ENCODE data around the gene NPAS2.
A peak's percentile ranks its signal among the peaks of the same experiment; 100 is the strongest.

Gene NPAS2

GRCh38 chr2:100902817-100903405, 83.0 kb downstream of the NPAS2 start:
- Histone ChIP-seq H3K36me3 (ENCODE audit: insufficient read depth, low read length) (no peaks in the 10 kb centered on the region), H3K9me3 (ENCODE audit: control insufficient read depth, insufficient read depth, low read length) (no peaks in the 10 kb centered on the region), H3K4me1 (ENCODE audit: insufficient read depth, low read length) (no peaks in the 10 kb centered on the region), H3K9ac (ENCODE audit: low read depth, low read length) (no peak overlapping the region)

DNA sequence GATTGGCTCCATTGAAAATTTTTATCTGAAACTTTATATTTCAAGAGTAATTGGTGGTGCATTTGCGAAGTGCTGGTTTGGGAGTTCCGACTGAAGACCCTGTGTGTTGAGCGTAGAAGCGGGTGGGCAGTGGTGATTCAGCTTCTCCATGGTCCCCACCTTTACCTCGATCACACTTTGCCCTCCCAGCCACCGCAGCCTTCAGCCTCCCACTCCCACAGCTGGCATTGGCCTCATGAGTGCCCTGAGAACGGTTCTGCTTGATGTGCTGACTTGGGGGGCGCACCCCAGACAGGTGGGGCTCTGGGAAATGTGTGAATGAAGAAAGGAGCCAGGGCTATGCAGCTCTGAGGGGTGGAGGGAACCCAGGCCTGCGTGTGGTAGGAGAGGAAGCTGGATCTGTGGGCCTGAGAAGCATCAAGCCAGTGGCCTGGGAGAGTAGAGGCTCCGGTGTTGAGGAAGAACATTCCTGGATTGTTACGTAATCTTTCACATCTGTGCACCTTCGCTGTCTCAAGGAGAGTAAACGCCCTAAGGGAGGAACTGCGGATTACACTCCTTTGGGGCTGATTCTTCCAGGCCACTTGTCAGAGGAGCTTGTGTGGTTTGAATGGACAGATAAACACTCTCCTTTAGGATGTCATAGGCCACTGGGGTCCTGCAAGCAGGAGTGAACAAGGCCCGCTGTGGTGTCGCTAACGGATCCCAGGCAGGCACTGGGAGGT, 83.8 kb downstream of the NPAS2 start:
- no peaks in the 10 kb centered on the region for H3K4me1 ChIP-seq (ENCODE audit: insufficient read depth, low read length)
- no peak overlapping the region for H3K9ac ChIP-seq (ENCODE audit: low read depth, low read length)
- H3K9me3 ChIP-seq (ENCODE audit: control insufficient read depth, insufficient read depth, low read length), result no peaks in the 10 kb centered on the region
- H3K36me3 ChIP-seq (ENCODE audit: insufficient read depth, low read length), result no peaks in the 10 kb centered on the region

DNA sequence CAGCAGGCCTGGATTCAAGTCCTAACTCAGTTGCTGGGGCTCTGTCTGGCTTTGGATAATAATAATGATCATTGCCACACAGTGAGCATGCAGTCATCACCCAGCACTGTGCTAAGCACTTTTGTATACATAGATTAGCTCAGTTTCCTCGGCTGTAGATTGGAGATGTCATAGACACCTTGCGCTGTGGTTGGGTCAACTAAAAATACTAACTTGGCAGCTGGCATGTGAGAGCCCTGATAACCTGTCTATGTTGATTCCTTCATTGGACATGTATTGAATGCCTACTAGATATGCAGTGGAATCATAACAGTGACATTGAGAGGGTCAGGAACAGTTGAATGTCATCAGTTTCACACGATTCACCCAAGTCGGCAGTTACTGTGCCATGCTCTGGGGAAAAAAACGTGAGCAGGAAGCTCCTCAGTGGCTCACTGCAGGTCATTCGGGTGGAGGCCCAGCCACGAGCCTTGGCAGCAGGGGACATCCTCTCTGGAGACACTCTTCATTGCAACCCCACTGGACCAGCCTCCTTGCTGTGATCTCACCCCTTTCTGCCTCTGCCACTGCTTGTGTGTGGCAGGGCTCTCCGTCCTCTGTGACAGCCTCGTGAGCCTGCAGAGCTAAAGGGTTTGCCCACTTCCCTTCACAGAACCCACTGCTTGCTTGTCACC, 85.3 kb downstream of the NPAS2 start:
- no peaks in the 10 kb centered on the region for H3K4me1 ChIP-seq (ENCODE audit: insufficient read depth, low read length)

DNA sequence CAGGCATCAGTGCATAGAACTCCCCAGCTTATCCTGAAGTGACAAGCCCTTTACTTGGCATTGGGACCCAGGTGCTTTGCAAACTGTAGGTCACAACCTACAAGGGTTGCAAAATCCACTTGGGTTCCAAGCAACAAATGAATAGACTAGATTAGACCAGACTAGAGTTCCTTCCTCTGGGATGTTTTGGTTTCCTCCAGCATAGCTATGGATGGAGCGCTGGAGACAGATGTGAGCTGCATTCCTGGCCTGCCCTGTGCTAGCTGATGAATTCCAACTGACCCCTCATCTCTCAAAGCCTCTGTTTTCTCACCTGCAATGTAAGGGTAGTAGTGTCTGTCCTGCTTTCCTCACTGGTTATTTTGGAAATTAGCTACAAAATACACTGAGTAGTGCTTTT, 86.2 kb downstream of the NPAS2 start:
- Histone ChIP-seq H3K36me3 (ENCODE audit: insufficient read depth, low read length) (no peaks in the 10 kb centered on the region), H3K4me1 (ENCODE audit: insufficient read depth, low read length) (no peaks in the 10 kb centered on the region), H3K9me3 (ENCODE audit: control insufficient read depth, insufficient read depth, low read length) (no peaks in the 10 kb centered on the region; the same call in 1 of the 2 replicates), H3K9ac (ENCODE audit: low read depth, low read length) (no peak overlapping the region)

More for the DNA sequence above, 85.3 kb downstream of the NPAS2 start:
- Histone ChIP-seq H3K36me3 (ENCODE audit: insufficient read depth, low read length) (no peaks in the 10 kb centered on the region), H3K9ac (ENCODE audit: low read depth, low read length) (no peak overlapping the region), H3K9me3 (ENCODE audit: control insufficient read depth, insufficient read depth, low read length) (no peaks in the 10 kb centered on the region; the same call in 1 of the 2 replicates)

GRCh38 chr2:100906679-100907078, 86.7 kb downstream of the NPAS2 start:
- Histone ChIP-seq H3K9ac (ENCODE audit: low read depth, low read length) (no peak overlapping the region), H3K4me1 (ENCODE audit: insufficient read depth, low read length) (no peaks in the 10 kb centered on the region), H3K9me3 (ENCODE audit: control insufficient read depth, insufficient read depth, low read length) (no peaks in the 10 kb centered on the region; the same call in 1 of the 2 replicates), H3K36me3 (ENCODE audit: insufficient read depth, low read length) (no peaks in the 10 kb centered on the region)

DNA sequence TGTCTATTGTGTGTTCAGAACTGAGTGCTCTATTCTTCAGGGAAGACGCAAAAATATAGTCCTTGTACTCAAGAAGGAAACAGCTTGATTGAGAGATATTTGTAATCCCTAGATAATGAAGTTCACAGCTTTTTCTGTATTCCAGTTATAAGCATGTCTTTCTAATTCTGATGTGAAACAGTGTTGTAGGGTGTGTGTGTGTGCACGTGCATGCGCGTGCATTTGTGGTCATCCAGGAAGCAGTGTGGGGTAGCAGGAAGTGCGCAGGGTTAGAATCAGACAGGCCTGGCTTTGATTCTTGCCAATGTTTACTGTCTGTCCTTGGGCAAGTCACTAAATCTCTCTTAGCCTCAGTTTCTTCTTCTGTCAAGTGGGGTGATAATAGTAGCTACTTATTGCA, 87.9 kb downstream of the NPAS2 start:
- H3K9ac ChIP-seq (ENCODE audit: low read depth, low read length), result no peak overlapping the region

GRCh38 chr2:100909534-100910081, 89.7 kb downstream of the NPAS2 start:
- Histone ChIP-seq H3K36me3 (ENCODE audit: insufficient read depth, low read length) (no peaks in the 10 kb centered on the region), H3K9ac (ENCODE audit: low read depth, low read length) (no peak overlapping the region), H3K9me3 (ENCODE audit: control insufficient read depth, insufficient read depth, low read length) (no peaks in the 10 kb centered on the region; the same call in 1 of the 2 replicates), H3K4me1 (ENCODE audit: insufficient read depth, low read length) (no peaks in the 10 kb centered on the region)

More for the DNA sequence above, 87.9 kb downstream of the NPAS2 start:
- Histone ChIP-seq H3K9me3 (ENCODE audit: control insufficient read depth, insufficient read depth, low read length) (no peaks in the 10 kb centered on the region; the same call in 1 of the 2 replicates), H3K36me3 (ENCODE audit: insufficient read depth, low read length) (no peaks in the 10 kb centered on the region), H3K4me1 (ENCODE audit: insufficient read depth, low read length) (no peaks in the 10 kb centered on the region)

DNA sequence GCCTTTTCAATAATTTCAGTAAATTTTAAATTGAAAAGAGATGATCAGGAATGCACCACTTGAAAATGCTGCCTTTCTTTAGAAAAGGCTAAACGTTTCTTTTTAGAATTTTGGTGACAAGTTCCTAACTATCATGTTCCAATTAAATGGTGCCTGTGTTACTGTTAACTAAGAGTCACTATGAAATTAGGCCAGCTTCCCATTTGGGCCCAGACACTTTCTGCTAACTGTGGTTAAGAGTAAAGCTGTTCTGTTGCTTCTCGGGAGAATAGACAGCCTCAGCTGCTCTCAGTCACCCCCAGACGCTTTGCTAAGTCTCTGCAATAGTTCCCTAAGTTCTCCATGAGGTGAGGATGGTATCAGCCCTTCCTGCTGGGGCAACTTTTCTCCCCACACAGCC, 90.2 kb downstream of the NPAS2 start:
- H3K9me3 ChIP-seq (ENCODE audit: control insufficient read depth, insufficient read depth, low read length), result no peaks in the 10 kb centered on the region; the same call in 1 of the 2 replicates
- no peaks in the 10 kb centered on the region for H3K4me1 ChIP-seq (ENCODE audit: insufficient read depth, low read length)
- H3K9ac ChIP-seq (ENCODE audit: low read depth, low read length), result no peak overlapping the region
- H3K36me3 ChIP-seq (ENCODE audit: insufficient read depth, low read length), result no peaks in the 10 kb centered on the region

GRCh38 chr2:100919316-100919715, 99.4 kb downstream of the NPAS2 start:
- Histone ChIP-seq H3K9me3 (ENCODE audit: control insufficient read depth, insufficient read depth, low read length) (no peaks in the 10 kb centered on the region), H3K4me1 (ENCODE audit: insufficient read depth, low read length) (no peaks in the 10 kb centered on the region), H3K36me3 (ENCODE audit: insufficient read depth, low read length) (no peaks in the 10 kb centered on the region), H3K9ac (ENCODE audit: low read depth, low read length) (0 out of 2 replicates have a peak overlapping the region, but pooled peaks have one; percentile 2)

- no peaks in the 10 kb centered on the region for H3K4me1 ChIP-seq (ENCODE audit: insufficient read depth, low read length)
- H3K9ac ChIP-seq (ENCODE audit: low read depth, low read length), result no peak overlapping the region
- H3K36me3 ChIP-seq (ENCODE audit: insufficient read depth, low read length), result no peaks in the 10 kb centered on the region
- no peaks in the 10 kb centered on the region for H3K9me3 ChIP-seq (ENCODE audit: control insufficient read depth, insufficient read depth, low read length)
Measured at GRCh38 chr2:100921685-100922161, 101.8 kb downstream of the NPAS2 start.

DNA sequence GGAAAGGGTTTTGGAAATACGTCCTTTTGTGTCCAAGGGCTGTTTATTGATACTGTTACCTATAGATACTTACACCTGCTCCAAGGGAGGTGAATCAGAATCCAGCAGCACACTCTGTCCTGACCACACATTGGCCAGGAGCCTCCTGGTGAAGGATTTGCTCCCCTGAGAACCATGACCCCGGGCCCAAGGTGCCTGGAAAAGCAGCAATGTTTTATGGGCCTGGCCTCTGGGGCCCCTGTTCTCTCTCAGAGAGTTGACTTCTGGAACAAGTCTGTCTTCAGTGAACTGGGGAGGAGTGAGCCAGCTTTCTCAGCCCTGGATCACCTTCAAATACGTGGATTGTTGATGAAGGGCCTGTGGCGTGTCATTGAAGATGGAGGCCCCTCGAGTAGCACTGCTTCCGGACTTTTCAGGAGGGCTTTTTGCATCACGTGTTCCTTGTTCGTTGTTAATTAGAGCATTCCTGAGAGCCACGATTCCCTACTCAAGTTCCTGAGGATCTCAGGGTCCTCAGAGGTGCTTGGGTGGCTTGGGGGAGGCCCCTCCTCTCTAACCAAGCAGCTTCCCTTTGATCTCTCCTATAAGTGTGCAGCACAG, 103.6 kb downstream of the NPAS2 start:
- no peak overlapping the region for H3K9ac ChIP-seq (ENCODE audit: low read depth, low read length)
- no peaks in the 10 kb centered on the region for H3K36me3 ChIP-seq (ENCODE audit: insufficient read depth, low read length)
- no peaks in the 10 kb centered on the region for H3K9me3 ChIP-seq (ENCODE audit: control insufficient read depth, insufficient read depth, low read length)
- H3K4me1 ChIP-seq (ENCODE audit: insufficient read depth, low read length), result no peaks in the 10 kb centered on the region

GRCh38 chr2:100924122-100924519, 104.2 kb downstream of the NPAS2 start:
- H3K9ac ChIP-seq (ENCODE audit: low read depth, low read length), result no peak overlapping the region
- H3K4me1 ChIP-seq (ENCODE audit: insufficient read depth, low read length), result no peaks in the 10 kb centered on the region
- no peaks in the 10 kb centered on the region for H3K9me3 ChIP-seq (ENCODE audit: control insufficient read depth, insufficient read depth, low read length)
- H3K36me3 ChIP-seq (ENCODE audit: insufficient read depth, low read length), result no peaks in the 10 kb centered on the region

- Histone ChIP-seq H3K36me3 (ENCODE audit: insufficient read depth, low read length) (no peaks in the 10 kb centered on the region), H3K9me3 (ENCODE audit: control insufficient read depth, insufficient read depth, low read length) (no peaks in the 10 kb centered on the region), H3K9ac (ENCODE audit: low read depth, low read length) (no peak overlapping the region), H3K4me1 (ENCODE audit: insufficient read depth, low read length) (no peaks in the 10 kb centered on the region)
Measured at GRCh38 chr2:100924520-100925451, 104.8 kb downstream of the NPAS2 start.
